HG02798 (cell line): ENCODE data around the gene CELSR2.
"Not testable (repeated sequence)": the region's sequence is repeated elsewhere in the genome, so short reads cannot be mapped to it uniquely, and the experiment has no call there.

Experiments used
- ATAC-seq: cut with Tn5 transposase; IDR thresholded peaks from one replicate; pipeline ENCODE4 v1.9.1; 2021; ENCODE audit warnings: mild to moderate bottlenecking; ENCODE audit not compliant: unreplicated experiment, poor library complexity

The CELSR2 gene, protein sequence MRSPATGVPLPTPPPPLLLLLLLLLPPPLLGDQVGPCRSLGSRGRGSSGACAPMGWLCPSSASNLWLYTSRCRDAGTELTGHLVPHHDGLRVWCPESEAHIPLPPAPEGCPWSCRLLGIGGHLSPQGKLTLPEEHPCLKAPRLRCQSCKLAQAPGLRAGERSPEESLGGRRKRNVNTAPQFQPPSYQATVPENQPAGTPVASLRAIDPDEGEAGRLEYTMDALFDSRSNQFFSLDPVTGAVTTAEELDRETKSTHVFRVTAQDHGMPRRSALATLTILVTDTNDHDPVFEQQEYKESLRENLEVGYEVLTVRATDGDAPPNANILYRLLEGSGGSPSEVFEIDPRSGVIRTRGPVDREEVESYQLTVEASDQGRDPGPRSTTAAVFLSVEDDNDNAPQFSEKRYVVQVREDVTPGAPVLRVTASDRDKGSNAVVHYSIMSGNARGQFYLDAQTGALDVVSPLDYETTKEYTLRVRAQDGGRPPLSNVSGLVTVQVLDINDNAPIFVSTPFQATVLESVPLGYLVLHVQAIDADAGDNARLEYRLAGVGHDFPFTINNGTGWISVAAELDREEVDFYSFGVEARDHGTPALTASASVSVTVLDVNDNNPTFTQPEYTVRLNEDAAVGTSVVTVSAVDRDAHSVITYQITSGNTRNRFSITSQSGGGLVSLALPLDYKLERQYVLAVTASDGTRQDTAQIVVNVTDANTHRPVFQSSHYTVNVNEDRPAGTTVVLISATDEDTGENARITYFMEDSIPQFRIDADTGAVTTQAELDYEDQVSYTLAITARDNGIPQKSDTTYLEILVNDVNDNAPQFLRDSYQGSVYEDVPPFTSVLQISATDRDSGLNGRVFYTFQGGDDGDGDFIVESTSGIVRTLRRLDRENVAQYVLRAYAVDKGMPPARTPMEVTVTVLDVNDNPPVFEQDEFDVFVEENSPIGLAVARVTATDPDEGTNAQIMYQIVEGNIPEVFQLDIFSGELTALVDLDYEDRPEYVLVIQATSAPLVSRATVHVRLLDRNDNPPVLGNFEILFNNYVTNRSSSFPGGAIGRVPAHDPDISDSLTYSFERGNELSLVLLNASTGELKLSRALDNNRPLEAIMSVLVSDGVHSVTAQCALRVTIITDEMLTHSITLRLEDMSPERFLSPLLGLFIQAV (N-terminal part only)

DNA sequence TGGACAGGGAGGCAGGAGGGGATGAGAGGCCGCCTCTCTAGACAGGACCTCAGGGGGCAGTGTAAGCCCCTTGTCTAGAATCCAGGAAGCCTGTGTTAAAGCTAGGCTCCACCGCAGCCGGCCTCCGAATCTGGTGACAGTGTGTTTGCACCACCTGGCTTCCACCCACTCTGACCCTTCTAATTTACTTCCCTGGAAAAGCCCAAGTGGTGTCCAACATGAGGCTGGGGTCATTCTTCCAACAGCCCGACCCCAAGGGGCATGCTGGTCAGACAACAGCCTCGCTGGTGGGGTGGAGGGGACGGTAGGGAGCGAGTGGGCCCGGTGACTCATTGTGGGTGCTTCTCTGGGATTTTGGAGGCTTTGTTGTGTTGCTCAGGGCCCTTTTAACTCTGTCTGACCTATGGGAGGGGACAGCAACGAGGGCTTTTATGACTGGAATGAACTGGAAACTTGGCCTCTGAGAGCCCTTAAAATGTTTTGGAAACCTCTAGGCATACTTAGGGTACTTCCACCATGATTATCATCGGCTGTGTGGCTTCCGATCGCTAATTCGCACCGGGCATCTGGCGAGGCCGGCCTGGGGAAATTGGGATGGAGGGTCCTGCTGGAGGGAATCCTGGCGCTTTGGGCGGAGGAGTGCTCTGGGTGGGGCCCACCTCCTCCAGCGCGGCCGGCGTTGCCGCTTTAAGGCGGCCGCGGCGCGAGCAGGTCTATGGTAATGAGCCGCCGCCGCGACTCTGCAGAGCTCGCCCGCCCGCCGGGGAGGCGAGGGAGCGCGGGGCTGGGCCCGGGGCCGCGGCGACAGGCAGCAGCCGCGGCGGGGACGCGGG lies at the start of gene CELSR2:
Gene CELSR2 (plus strand): TSS at position 743 of the 833 bp plus-strand sequence. CDS start 541 bp downstream, outside the sequence.
- peak; percentile 85 for ATAC-seq

GRCh38 chr1:109199710-109200109 lies 49.6 kb upstream of the CELSR2 start:
- no peak for ATAC-seq

- ATAC-seq: peak; percentile 42
Measured at GRCh38 chr1:109201123-109201703, 48.1 kb upstream of the CELSR2 start.

GRCh38 chr1:109204484-109204883 lies 44.9 kb upstream of the CELSR2 start:
- no peak for ATAC-seq

DNA sequence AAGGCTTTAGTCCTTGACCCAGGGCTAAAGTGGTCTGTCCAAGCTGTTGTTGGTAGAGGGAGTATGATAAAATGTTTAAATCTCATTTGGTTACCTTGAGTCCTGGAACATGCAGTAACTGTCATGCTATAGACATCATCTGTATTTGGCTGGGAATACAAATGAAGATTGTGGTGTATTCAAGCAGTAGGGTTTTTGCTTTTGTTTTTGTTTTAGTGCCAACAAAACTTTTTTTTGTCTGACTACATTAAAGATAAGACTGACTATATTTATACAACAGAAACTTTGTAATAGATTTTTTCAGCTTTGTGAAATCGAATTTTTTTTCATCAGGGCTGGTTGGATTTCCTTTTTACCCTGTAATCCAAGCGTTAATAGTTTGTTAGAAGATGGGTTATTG lies 43.0 kb upstream of the CELSR2 start:
- ATAC-seq: no peak

- no peak for ATAC-seq
Measured at GRCh38 chr1:109207467-109208103, 41.8 kb upstream of the CELSR2 start.

DNA sequence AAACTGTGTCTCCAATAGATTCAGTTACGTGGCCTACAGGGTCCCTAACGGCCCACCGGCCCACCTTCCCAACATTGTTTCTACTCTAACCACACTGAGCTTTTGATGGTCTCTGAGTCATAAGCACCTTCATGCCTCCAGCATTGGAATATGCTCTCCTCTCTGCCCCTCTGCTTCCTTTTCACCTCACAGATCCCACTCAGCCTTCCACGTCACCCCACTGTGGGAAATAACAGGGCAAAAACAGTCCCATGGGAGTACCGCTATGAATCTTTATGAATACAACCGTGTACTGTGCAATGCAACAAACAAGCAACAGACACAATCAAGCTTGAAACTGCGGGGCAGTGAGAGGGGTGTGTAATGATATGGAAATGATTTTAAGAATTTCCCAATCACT lies 40.9 kb upstream of the CELSR2 start:
- ATAC-seq: no peak

- ATAC-seq: no peak
Measured at GRCh38 chr1:109208836-109209463, 40.4 kb upstream of the CELSR2 start.

DNA sequence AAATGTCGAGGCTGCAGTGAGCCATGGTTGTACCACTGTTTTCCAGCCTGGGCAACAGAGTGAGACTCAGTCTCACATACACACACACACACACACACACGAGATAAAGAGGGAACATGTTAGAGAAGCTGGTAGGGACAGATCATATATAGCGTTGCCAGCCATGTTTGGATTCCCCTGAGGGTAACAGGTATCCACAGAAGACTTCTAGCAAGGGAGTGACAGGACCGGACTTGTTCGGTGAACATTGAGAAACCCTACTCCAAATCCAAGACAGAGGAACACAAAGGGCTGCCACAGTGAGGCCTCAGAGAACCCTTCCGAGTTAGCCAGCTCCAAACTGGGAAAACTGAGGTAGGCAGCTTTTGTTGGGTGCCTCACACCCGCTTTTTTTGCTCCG lies 39.3 kb upstream of the CELSR2 start:
- ATAC-seq: no peak

DNA sequence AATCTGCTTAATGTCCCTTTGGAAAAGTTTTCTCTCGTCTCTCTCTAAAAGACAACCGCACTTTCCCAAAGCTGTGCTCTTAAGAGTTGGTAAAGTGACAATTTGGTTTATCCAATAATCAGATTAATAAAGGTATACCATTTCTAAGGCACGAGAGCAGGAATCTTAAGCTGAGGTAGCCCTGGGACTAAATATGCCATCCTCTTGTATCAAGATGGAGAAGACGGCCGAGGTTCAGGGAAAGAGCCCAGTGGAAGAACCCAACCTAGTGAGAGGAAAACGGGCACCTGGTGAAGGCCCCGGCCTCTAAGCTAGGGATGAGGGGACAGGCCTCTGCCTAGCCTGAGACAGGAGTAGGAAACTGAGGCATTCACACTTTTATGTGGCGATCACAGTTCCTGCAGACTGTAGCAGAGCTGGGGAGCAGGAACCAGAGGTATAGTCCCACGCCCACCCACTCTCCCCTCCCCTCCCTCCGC lies 36.0 kb upstream of the CELSR2 start:
- no peak for ATAC-seq

GRCh38 chr1:109213824-109214693 lies 35.3 kb upstream of the CELSR2 start, which contains the start of gene SARS1:
SARS1 (plus strand) TSS chr1:109213918; CDS start chr1:109213993, 75 bp downstream.
- peak; percentile 90 for ATAC-seq

DNA sequence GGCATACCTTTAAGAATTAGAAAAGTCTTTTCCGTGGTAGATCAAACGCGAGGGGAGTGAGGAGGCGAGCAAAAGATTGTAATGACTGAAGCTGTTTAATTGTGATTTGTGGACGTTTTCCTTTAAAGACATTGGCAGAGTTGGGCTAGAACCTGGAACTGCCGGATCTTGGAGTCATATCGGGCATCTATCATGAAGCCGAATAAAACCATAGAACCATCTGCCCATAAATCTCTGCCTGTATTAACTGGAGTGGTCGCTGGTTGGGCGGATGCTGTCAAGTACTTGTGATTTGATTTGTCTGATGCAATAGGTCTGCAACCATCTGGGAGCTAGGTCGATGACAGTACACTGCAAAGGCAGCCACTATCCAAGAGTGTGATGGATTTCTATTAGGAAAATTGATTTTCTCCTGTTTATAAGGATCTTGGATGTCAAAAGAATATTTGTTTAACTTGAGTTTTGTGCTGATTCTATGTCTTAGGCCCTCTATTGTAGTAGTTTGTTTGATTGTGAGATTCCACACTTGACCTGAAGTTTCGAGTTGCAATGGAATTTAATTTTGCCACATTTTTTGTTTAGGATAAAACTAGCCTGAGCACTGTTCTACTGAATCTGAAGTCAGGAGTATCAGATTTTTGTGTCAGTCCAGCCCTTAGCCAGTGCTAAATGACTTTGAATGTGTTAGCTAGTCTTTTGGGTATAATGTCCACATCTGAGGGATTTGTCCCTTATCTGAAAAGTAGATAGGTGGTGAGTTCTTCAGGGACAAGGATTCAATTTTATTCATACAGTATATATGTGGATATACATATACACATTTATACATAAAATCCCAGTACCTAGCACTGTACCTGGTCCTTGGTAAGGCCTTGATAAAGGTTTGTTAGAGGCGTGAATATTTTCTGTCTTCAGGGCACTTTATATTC lies 34.4 kb upstream of the CELSR2 start:
- ATAC-seq: no peak

- no peak for ATAC-seq
Measured at GRCh38 chr1:109216662-109217061, 32.7 kb upstream of the CELSR2 start.

- ATAC-seq: no peak
Measured at GRCh38 chr1:109218516-109218915, 30.8 kb upstream of the CELSR2 start.

DNA sequence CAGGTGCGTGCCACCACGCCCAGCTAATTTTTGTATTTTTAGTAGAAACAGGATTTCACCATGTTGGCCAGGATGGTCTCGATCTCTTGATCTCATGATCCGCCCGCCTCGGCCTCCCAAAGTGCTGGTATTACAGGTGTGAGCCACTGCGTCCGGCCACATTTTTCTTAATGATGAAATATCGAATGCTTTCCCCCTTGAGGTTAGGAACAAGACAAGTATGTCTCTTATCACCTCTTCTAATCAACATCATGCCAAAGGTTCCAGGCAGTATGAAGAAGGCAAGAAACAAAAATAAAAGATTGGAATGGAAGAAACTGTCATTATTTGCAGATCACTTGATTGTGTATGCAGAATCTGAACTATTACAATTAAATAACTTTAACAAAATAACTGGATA lies 28.1 kb upstream of the CELSR2 start:
- ATAC-seq: not testable (repeated sequence)

GRCh38 chr1:109225308-109225707 lies 24.0 kb upstream of the CELSR2 start:
- ATAC-seq: no peak
